K562 (cell line): Measurements from ENCODE around the gene ITGB2. TPM values are rescaled to one million over a fixed set of nuclear protein-coding genes. Genes with fewer than 3 reads are reported as not detected.

Source experiments
- BRD9 ChIP-seq: fragments of 450-650 bp; IDR thresholded peaks from 2 replicates; pipeline ENCODE4 v1.6.1; 2018; ENCODE audit warnings: low read depth; ENCODE audit not compliant: partially characterized antibody
- CBX2 ChIP-seq: fragments of 200-600 bp; sonication (generic); IDR thresholded peaks from one replicate; pipeline ENCODE4 v1.6.1; 2012; ENCODE audit warnings: mild to moderate bottlenecking, low read length, inconsistent platforms; ENCODE audit not compliant: insufficient read depth, poor library complexity, severe bottlenecking
- FOXK2 ChIP-seq, 2 experiments: fragments of 450-650 bp; IDR thresholded peaks in 1 of 2; conservative IDR thresholded peaks in 1 of 2; 2 replicates each; pipeline ENCODE4 v1.6.1; 2016; ENCODE audit warnings: low read depth in 2 of 2, mild to moderate bottlenecking in 1 of 2
- HDAC1 ChIP-seq, 2 experiments: fragments of 450-650 bp; IDR thresholded peaks; 2 replicates each; pipeline ENCODE4 v1.6.1; 2016 to 2017; ENCODE audit warnings: inconsistent platforms in 1 of 2, mild to moderate bottlenecking in 1 of 2, moderate library complexity in 1 of 2
- KDM5B ChIP-seq: fragments of 200-600 bp; sonication (generic); IDR thresholded peaks from 2 replicates; pipeline ENCODE4 v1.6.1; 2012; ENCODE audit warnings: low read depth, mild to moderate bottlenecking, moderate library complexity, low read length, control low read depth, inconsistent platforms; ENCODE audit not compliant: insufficient replicate concordance
- POLR2G ChIP-seq: fragments of 200-400 bp; formaldehyde crosslinking; IDR thresholded peaks from 2 replicates; pipeline ENCODE4 v1.6.1; 2017; ENCODE audit warnings: low read depth, mild to moderate bottlenecking, antibody characterized with exemption, low read length, moderate library complexity
- SIN3A ChIP-seq, 2 experiments: fragments of 150-350 bp in 1 of 2; IDR thresholded peaks; 2 replicates each; pipeline ENCODE4 v1.6.1; 2011 to 2016; ENCODE audit warnings: borderline replicate concordance in 2 of 2, low read depth in 2 of 2, low read length in 2 of 2, mild to moderate bottlenecking in 2 of 2, moderate library complexity in 2 of 2; ENCODE audit not compliant: control insufficient read depth in 1 of 2
- ZKSCAN8 ChIP-seq: fragments of 200-800 bp; sonication (Bioruptor generic); IDR thresholded peaks from 2 replicates; pipeline ENCODE4 v1.6.1; 2016; ENCODE audit warnings: missing genetic modification characterization, missing compliant biosample characterization
- ZNF134 ChIP-seq: fragments of 250-450 bp; sonication (Bioruptor Pico); conservative IDR thresholded peaks from 2 replicates; pipeline ENCODE4 v1.4.0; 2020
- ZNF232 ChIP-seq: sonication (generic); formaldehyde crosslinking; IDR thresholded peaks from 2 replicates; pipeline ENCODE4 v1.8.0; 2022; ENCODE audit warnings: mild to moderate bottlenecking, missing genetic modification reagents
- ZNF280A ChIP-seq: fragments of 450-650 bp; IDR thresholded peaks from 2 replicates; pipeline ENCODE4 v1.6.1; 2018; ENCODE audit warnings: mild to moderate bottlenecking, low read depth; ENCODE audit not compliant: partially characterized antibody
- ZNF449 ChIP-seq: fragments of 250-450 bp; sonication (Bioruptor Pico); IDR thresholded peaks from 2 replicates; pipeline ENCODE4 v1.8.0; 2022; ENCODE audit warnings: moderate library complexity, mild to moderate bottlenecking, inconsistent platforms
- ZNF592 ChIP-seq: fragments of 450-650 bp; IDR thresholded peaks from 2 replicates; pipeline ENCODE4 v1.6.1; 2017; ENCODE audit warnings: antibody characterized with exemption, mild to moderate bottlenecking
- ZNF75A ChIP-seq: fragments of 450-650 bp; formaldehyde crosslinking; IDR thresholded peaks from 2 replicates; pipeline ENCODE4 v1.4.0; 2020; ENCODE audit warnings: mild to moderate bottlenecking
- polyA plus RNA-seq, 8 experiments: library from polyadenylated mRNA; depleted of rRNA in 4 of 8; stranded (reverse) in 5 of 8; unstranded in 3 of 8; fragments of >200 nt; fragmentation: Nextera tagmentation in 2 of 8; fragmentation: Illumina TruSeq in 1 of 8; extraction: Ambion mirVana in 2 of 8; extraction: Trizol in 1 of 8; gene quantifications; 2 replicates each; pipeline versions ENCODE4 v1.2.1 to v1.2.3, GENCODE V29; 2011 to 2014; ENCODE audit warnings: inconsistent platforms in 1 of 8, missing spikeins in 1 of 8
- total RNA-seq, 7 experiments: library from RNA; depleted of rRNA in 6 of 7; stranded (reverse); fragments of >200 nt in 6 of 7; fragmentation: Illumina TruSeq in 2 of 7; extraction: Trizol in 2 of 7; gene quantifications; 2 replicates each; pipeline versions ENCODE4 v1.2.1 to v1.2.3, GENCODE V29; 2011 to 2021; ENCODE audit warnings: low replicate concordance in 1 of 7
- TF ChIP-seq, protein P1 (sequence below): sonication (generic); formaldehyde crosslinking; IDR thresholded peaks from 2 replicates; pipeline ENCODE4 v1.8.0; 2022; ENCODE audit warnings: mild to moderate bottlenecking, missing genetic modification reagents, borderline replicate concordance

Gene ITGB2
- total and polyA plus RNA-seq, 9 of the 15 experiments (the other 6 are each of a cell fraction or from before 2014, with no cell fraction given): 0.07 to 1.3 (median 0.51) TPM; not detected in 2

GRCh38 chr21:44939532-44940115 is 18.9 kb upstream of the ITGB2 start, which contains the start of gene SLX9 (continued):
- TF ChIP-seq ZNF280A (no peak), ZKSCAN8 (CRISPR knock-in tag) (no peak), ZNF75A (CRISPR knock-in tag) (no peak), FOXK2 (conservative IDR thresholded peaks at IDR 0.05 in 1 of 2, IDR thresholded peaks at IDR 0.05 in 1 of 2; ENCODE audit: low read depth in 2 of 2) (peak; percentile 28 to 55), ZNF449 (peak; percentile 63), HDAC1 (IDR thresholded peaks at IDR 0.05) (peak; percentile 45 to 80; a peak in 3 of 4 replicates), ZNF134 (CRISPR knock-in tag) (peak; percentile 33; the same call in 1 of the 2 replicates), ZNF592 (no peak; the same call in 1 of the 2 replicates), BRD9 (peak; percentile 34), SIN3A (IDR thresholded peaks at IDR 0.05; ENCODE audit: borderline replicate concordance in 2 of 2, control insufficient read depth in 1 of 2, low read depth in 2 of 2, low read length in 2 of 2) (peak; percentile 92), CBX2 (no peak), ZNF232 (no peak; the same call in 1 of the 2 replicates), POLR2G (peak; percentile 97), KDM5B (peak; percentile 95)
- TF ChIP-seq, protein P1, sequence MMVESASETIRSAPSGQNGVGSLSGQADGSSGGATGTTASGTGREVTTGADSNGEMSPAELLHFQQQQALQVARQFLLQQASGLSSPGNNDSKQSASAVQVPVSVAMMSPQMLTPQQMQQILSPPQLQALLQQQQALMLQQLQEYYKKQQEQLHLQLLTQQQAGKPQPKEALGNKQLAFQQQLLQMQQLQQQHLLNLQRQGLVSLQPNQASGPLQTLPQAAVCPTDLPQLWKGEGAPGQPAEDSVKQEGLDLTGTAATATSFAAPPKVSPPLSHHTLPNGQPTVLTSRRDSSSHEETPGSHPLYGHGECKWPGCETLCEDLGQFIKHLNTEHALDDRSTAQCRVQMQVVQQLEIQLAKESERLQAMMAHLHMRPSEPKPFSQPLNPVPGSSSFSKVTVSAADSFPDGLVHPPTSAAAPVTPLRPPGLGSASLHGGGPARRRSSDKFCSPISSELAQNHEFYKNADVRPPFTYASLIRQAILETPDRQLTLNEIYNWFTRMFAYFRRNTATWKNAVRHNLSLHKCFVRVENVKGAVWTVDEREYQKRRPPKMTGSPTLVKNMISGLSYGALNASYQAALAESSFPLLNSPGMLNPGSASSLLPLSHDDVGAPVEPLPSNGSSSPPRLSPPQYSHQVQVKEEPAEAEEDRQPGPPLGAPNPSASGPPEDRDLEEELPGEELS (CRISPR knock-in tag): peak; percentile 75; the same call in 1 of the 2 replicates
